H9 (cell line): ENCODE data around the gene CRISPLD2. TPM values are rescaled to one million over a fixed set of nuclear protein-coding genes. Genes with fewer than 3 reads are reported as not detected.

Source experiments
- DNase-seq: peaks from one replicate; pipeline ENCODE4 v3.0.0-alpha.2; 2017
- H2AFZ ChIP-seq: one replicate; pipeline ENCODE4 v1.6.1; 2013; ENCODE audit warnings: mild to moderate bottlenecking, low read length, control low read depth, moderate library complexity
- H2AK5ac ChIP-seq: 2 replicates; pipeline ENCODE4 v1.6.1; 2013; ENCODE audit warnings: low read length, control low read depth, mixed read lengths; ENCODE audit not compliant: insufficient read length
- H2BK120ac ChIP-seq: one replicate; pipeline ENCODE4 v1.6.1; 2013; ENCODE audit warnings: low read depth, mild to moderate bottlenecking, low read length, control low read depth, inconsistent platforms; ENCODE audit not compliant: poor library complexity, severe bottlenecking
- H2BK12ac ChIP-seq: 2 replicates; pipeline ENCODE4 v1.6.1; 2013; ENCODE audit warnings: low read length, control low read depth, mixed read lengths, low read depth; ENCODE audit not compliant: insufficient read length
- H2BK15ac ChIP-seq: 2 replicates; pipeline ENCODE4 v1.6.1; 2013; ENCODE audit warnings: low read depth, low read length, control low read depth
- H2BK20ac ChIP-seq: one replicate; pipeline ENCODE4 v1.6.1; 2013; ENCODE audit warnings: low read depth, mild to moderate bottlenecking, low read length, control low read depth, inconsistent platforms; ENCODE audit not compliant: poor library complexity, severe bottlenecking
- H2BK5ac ChIP-seq: 2 replicates; pipeline ENCODE4 v1.6.1; 2013; ENCODE audit warnings: low read length, control low read depth, mixed read lengths; ENCODE audit not compliant: insufficient read length
- H3K14ac ChIP-seq: 2 replicates; pipeline ENCODE4 v1.6.1; 2013; ENCODE audit warnings: low read length, control low read depth; ENCODE audit not compliant: insufficient read depth
- H3K18ac ChIP-seq: 2 replicates; pipeline ENCODE4 v1.6.1; 2013; ENCODE audit warnings: low read depth, mild to moderate bottlenecking, mixed read lengths, low read length, control low read depth; ENCODE audit not compliant: insufficient read length
- H3K23ac ChIP-seq: 2 replicates; pipeline ENCODE4 v1.6.1; 2013; ENCODE audit warnings: low read length, control low read depth, mixed read lengths, low read depth; ENCODE audit not compliant: insufficient read length
- H3K23me2 ChIP-seq: 2 replicates; pipeline ENCODE4 v1.6.1; 2013; ENCODE audit warnings: low read depth, mild to moderate bottlenecking, mixed read lengths, low read length, control low read depth; ENCODE audit not compliant: insufficient read length, poor library complexity, severe bottlenecking
- H3K27ac ChIP-seq: 2 replicates; pipeline ENCODE4 v1.5.1; 2013; ENCODE audit warnings: low read length, control low read depth, mixed read lengths, low read depth; ENCODE audit not compliant: insufficient read length
- H3K27me3 ChIP-seq: 2 replicates; pipeline ENCODE4 v1.6.1; 2013; ENCODE audit warnings: low read length, control low read depth, inconsistent platforms; ENCODE audit not compliant: insufficient read depth
- H3K4ac ChIP-seq: 2 replicates; pipeline ENCODE4 v1.6.1; 2013; ENCODE audit warnings: low read depth, mild to moderate bottlenecking, control low read depth, inconsistent platforms, low read length, moderate library complexity
- H3K4me1 ChIP-seq: 2 replicates; pipeline ENCODE4 v1.6.1; 2013; ENCODE audit warnings: low read length, control low read depth, inconsistent platforms; ENCODE audit not compliant: insufficient read depth
- H3K4me2 ChIP-seq: 2 replicates; pipeline ENCODE4 v1.6.1; 2013; ENCODE audit warnings: low read length, control low read depth, mixed read lengths; ENCODE audit not compliant: insufficient read length, insufficient read depth
- H3K56ac ChIP-seq: 2 replicates; pipeline ENCODE4 v1.6.1; 2013; ENCODE audit warnings: low read depth, mild to moderate bottlenecking, mixed read lengths, low read length, control low read depth; ENCODE audit not compliant: insufficient read length
- H3K79me1 ChIP-seq: 2 replicates; pipeline ENCODE4 v1.6.1; 2013; ENCODE audit warnings: low read depth, mild to moderate bottlenecking, moderate library complexity, low read length, control low read depth, inconsistent platforms; ENCODE audit not compliant: insufficient read depth, poor library complexity, severe bottlenecking
- H3K79me2 ChIP-seq: 2 replicates; pipeline ENCODE4 v1.6.1; 2013; ENCODE audit warnings: low read length, control low read depth, inconsistent platforms; ENCODE audit not compliant: insufficient read depth
- H3K9ac ChIP-seq: 2 replicates; pipeline ENCODE4 v1.6.1; 2013; ENCODE audit warnings: low read length, control low read depth, mixed read lengths; ENCODE audit not compliant: insufficient read length; ENCODE audit errors: extremely low read depth
- H3K9me3 ChIP-seq: one replicate; pipeline ENCODE4 v1.6.1; 2013; ENCODE audit warnings: low read depth, low read length, inconsistent platforms; ENCODE audit not compliant: control insufficient read depth
- H3T11ph ChIP-seq: one replicate; pipeline ENCODE4 v1.6.1; 2013; ENCODE audit warnings: mild to moderate bottlenecking, low read length, control low read depth, inconsistent platforms
- H4K20me1 ChIP-seq: one replicate; pipeline ENCODE4 v1.6.1; 2013; ENCODE audit not compliant: control insufficient read depth, insufficient read length, insufficient read depth
- H4K5ac ChIP-seq: 2 replicates; pipeline ENCODE4 v1.6.1; 2013; ENCODE audit warnings: low read depth, mild to moderate bottlenecking, mixed read lengths, low read length, control low read depth; ENCODE audit not compliant: insufficient read length
- H4K8ac ChIP-seq: replicated peaks from 2 replicates; pipeline ENCODE4 v1.6.1; 2013; ENCODE audit warnings: low read length, control low read depth, mixed read lengths, low read depth; ENCODE audit not compliant: insufficient read length
- H4K91ac ChIP-seq: 2 replicates; pipeline ENCODE4 v1.6.1; 2013; ENCODE audit warnings: low read depth, mild to moderate bottlenecking, moderate library complexity, mixed read lengths, low read length, control low read depth; ENCODE audit not compliant: insufficient read length
- H3K27ac Mint-ChIP-seq, 3 experiments: 2 replicates in 2 of 3; 3 replicates in 1 of 3; pipeline ENCODE4 v1.8.0; 2020 to 2021; ENCODE audit warnings: mixed read lengths in 3 of 3, mild to moderate bottlenecking in 1 of 3, moderate library complexity in 1 of 3
- H3K27me3 Mint-ChIP-seq: 2 replicates; pipeline ENCODE4 v1.8.0; 2021; ENCODE audit warnings: low read depth, mild to moderate bottlenecking, moderate library complexity, mixed read lengths
- H3K36me3 Mint-ChIP-seq, 3 experiments: 2 replicates in 2 of 3; 3 replicates in 1 of 3; pipeline ENCODE4 v1.8.0; 2020 to 2021; ENCODE audit warnings: low read depth in 3 of 3, mixed read lengths in 3 of 3; ENCODE audit not compliant: insufficient read depth in 1 of 3
- H3K4me1 Mint-ChIP-seq, 2 experiments: 2 replicates each; pipeline ENCODE4 v1.8.0; 2020; ENCODE audit warnings: mixed read lengths in 2 of 2
- H3K4me3 Mint-ChIP-seq, 2 experiments: 2 replicates in 1 of 2; 3 replicates in 1 of 2; pipeline ENCODE4 v1.8.0; 2020 to 2021; ENCODE audit warnings: mild to moderate bottlenecking in 2 of 2, mixed read lengths in 2 of 2, moderate library complexity in 1 of 2
- H3K9me3 Mint-ChIP-seq, 2 experiments: 2 replicates in 1 of 2; 3 replicates in 1 of 2; pipeline ENCODE4 v1.8.0; 2020; ENCODE audit warnings: mild to moderate bottlenecking in 2 of 2, mixed read lengths in 2 of 2, moderate library complexity in 1 of 2
- WGBS: extraction: QIAGEN DNeasy Blood & Tissue Kit; methylation state at CpG from one replicate; pipeline ENCODE4 v1.1.7; 2013; ENCODE audit warnings: missing lambda C conversion rate, low lambda C conversion rate, mixed read lengths; ENCODE audit not compliant: insufficient read length; ENCODE audit errors: extremely low coverage; 5-methylcytosine and 5-hydroxymethylcytosine counted together
- total RNA-seq: library from RNA; stranded (reverse); gene quantifications from 2 replicates; pipeline ENCODE4 v1.2.1, GENCODE V29; 2021
- TF ChIP-seq, protein P1 (sequence below): fragments of 200-600 bp; sonication (generic); conservative IDR thresholded peaks from 3 replicates; pipeline ENCODE4 v1.8.0; 2021; ENCODE audit warnings: antibody characterized with exemption, mild to moderate bottlenecking

Gene CRISPLD2
- total RNA-seq, 1 experiment from 2014 or later, result 2.3 TPM

DNA sequence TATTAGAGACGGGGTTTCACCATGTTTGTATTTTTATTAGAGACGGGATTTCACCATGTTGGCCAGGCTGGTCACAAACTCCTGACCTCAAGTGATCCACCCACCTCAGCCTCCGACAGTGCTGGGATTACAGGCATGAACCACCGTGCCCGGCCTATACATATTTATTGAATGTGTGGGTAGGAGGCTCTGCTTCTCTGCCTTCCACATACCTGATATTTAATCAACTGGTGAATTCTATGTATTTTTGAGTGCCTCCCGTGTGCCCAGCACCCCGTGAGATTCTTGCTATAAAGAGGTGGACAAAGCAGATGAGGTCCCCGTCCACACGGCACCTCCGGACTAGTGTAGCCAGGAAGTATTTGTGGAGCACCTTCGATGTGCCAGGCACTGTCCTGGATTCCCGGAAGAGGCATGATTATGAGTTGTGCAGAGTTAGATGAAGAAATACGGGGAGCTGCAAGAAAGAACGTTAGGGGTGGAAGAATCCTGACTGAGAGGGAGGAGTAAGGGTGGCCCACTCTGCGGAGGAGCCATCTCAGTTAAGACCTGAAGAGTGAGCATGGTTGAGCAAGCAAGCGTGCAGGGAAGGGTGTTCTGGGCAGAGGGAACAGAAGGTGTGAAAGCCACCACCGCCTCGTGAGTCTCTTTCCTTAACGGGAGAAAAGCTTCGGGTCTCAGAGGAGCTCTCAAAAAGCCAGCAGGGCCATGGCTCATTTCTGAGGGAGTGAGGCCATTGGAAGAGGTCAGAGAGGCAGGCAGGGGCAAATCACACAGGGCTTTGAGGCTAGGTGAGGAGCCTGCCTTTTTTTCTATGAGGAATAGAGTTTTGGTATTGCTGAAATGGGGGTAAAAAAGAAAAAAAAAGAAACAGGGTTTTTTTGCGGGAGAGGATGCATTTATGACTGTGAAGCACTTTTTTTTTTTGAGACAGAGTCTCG is 21.2 kb downstream of the CRISPLD2 start:
- H2BK5ac ChIP-seq, result no peak overlapping the region
- H3K27ac ChIP-seq, result no peak overlapping the region
- no peak overlapping the region for H3K14ac ChIP-seq
- H3K4me2 ChIP-seq, result no peak overlapping the region
- no peak overlapping the region for H2BK20ac ChIP-seq
- TF ChIP-seq, protein P1, sequence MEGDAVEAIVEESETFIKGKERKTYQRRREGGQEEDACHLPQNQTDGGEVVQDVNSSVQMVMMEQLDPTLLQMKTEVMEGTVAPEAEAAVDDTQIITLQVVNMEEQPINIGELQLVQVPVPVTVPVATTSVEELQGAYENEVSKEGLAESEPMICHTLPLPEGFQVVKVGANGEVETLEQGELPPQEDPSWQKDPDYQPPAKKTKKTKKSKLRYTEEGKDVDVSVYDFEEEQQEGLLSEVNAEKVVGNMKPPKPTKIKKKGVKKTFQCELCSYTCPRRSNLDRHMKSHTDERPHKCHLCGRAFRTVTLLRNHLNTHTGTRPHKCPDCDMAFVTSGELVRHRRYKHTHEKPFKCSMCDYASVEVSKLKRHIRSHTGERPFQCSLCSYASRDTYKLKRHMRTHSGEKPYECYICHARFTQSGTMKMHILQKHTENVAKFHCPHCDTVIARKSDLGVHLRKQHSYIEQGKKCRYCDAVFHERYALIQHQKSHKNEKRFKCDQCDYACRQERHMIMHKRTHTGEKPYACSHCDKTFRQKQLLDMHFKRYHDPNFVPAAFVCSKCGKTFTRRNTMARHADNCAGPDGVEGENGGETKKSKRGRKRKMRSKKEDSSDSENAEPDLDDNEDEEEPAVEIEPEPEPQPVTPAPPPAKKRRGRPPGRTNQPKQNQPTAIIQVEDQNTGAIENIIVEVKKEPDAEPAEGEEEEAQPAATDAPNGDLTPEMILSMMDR, result no peak
- H2BK120ac ChIP-seq, result no peak overlapping the region
- no peak overlapping the region for H4K91ac ChIP-seq
- H2AK5ac ChIP-seq, result no peak overlapping the region
- no peak overlapping the region for H2AFZ ChIP-seq
- H3K56ac ChIP-seq, result no peak overlapping the region
- Mint-ChIP-seq H3K4me1 (peaks cover 61 to 73% of the 10 kb centered on the region in 2 experiments), H3K27ac (peak overlapping the region in 2 of 3 experiments; percentile 78 to 96; a peak in 4 of 7 replicates), H3K9me3 (no peaks in the 10 kb centered on the region; a peak in 1 of 5 replicates), H3K36me3 (no peaks in the 10 kb centered on the region; a peak in 1 of 7 replicates), H3K4me3 (peak overlapping the region in 1 of 2 experiments; percentile 2; a peak in 1 of 5 replicates), H3K27me3 (peaks cover 69% of the 10 kb centered on the region)
- no peak overlapping the region for H4K8ac ChIP-seq
- H2BK15ac ChIP-seq, result no peak overlapping the region
- H3K9me3 ChIP-seq, result no peaks in the 10 kb centered on the region
- peaks cover 10% of the 10 kb centered on the region; the same call in 1 of the 2 replicates for H3K4me1 ChIP-seq
- H3K79me2 ChIP-seq, result no peaks in the 10 kb centered on the region
- H3K79me1 ChIP-seq, result no peaks in the 10 kb centered on the region
- no peaks in the 10 kb centered on the region for H4K20me1 ChIP-seq
- H3K18ac ChIP-seq, result peak overlapping the region; percentile 7
- H3T11ph ChIP-seq, result no peak overlapping the region
- no peak overlapping the region for H2BK12ac ChIP-seq
- DNase-seq, result no peak
- H4K5ac ChIP-seq, result no peak overlapping the region
- WGBS, result no CpG with 5 or more reads among the region's 22 CpGs
- H3K4ac ChIP-seq, result no peak overlapping the region; the same call in 1 of the 2 replicates
- H3K23me2 ChIP-seq, result no peaks in the 10 kb centered on the region
- H3K27me3 ChIP-seq, result no peaks in the 10 kb centered on the region
- no peak overlapping the region for H3K9ac ChIP-seq
- no peak overlapping the region for H3K23ac ChIP-seq
